ENCODE measurements around the gene CRIM1.
"Not testable (repeated sequence)": the region's sequence is repeated elsewhere in the genome, so short reads cannot be mapped to it uniquely, and the experiment has no call there.

The CRIM1 gene

DNA sequence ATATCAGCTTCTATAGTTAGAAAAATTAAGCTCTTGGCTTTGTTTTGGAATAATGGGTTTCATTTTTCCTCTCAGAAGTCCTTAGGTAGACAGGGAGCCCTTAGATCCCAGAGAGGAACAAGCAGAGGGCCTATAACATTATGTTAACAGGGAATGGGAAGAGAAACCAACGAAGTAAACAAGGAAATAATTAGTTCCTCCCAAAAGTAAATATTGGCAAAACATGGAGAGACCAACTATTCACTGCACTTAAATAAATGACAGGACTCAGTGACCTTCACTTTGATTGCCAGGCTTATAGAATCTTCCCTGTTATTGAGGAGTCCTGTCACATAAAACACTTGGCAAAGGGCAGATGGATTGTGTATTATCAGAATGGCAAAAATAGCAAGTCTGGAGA lies 5.3 kb downstream of the CRIM1 start:
- Histone ChIP-seq H2AFZ (ENCODE audit: low read length) (no peak overlapping the region), H3K9ac (ENCODE audit: low read depth, low read length, poor library complexity) (no peak overlapping the region), H2BK12ac (ENCODE audit: low read length) (no peak overlapping the region), H3K4me3 (ENCODE audit: low read length in 2 of 2) (no peak overlapping the region), H2BK15ac (ENCODE audit: low read length) (no peak overlapping the region), H3K14ac (ENCODE audit: low read length) (no peak overlapping the region), H4K8ac (ENCODE audit: low read depth, low read length) (no peak overlapping the region), H3K9me3 (replicated peaks in 1 of 2; ENCODE audit: control insufficient read depth in 2 of 2, insufficient read depth in 1 of 2, low read depth in 1 of 2, low read length in 2 of 2) (no peaks in the 10 kb centered on the region), H2AK5ac (ENCODE audit: low read depth, low read length) (no peak overlapping the region), H3K79me1 (ENCODE audit: low read depth, low read length) (peaks cover 6% of the 10 kb centered on the region), H2BK5ac (ENCODE audit: low read length) (no peak overlapping the region), H3K27ac (replicated peaks; ENCODE audit: low read length) (no peak overlapping the region), H2BK120ac (ENCODE audit: low read depth, low read length) (no peak overlapping the region), H4K91ac (ENCODE audit: low read depth, low read length, poor library complexity) (no peak overlapping the region), H3K4me1 (ENCODE audit: control insufficient read depth in 2 of 2, insufficient read depth in 1 of 2, low read depth in 1 of 2, low read length in 2 of 2) (peaks cover 10 to 14% of the 10 kb centered on the region in 2 donors), H3K18ac (ENCODE audit: low read length) (no peak overlapping the region), H3K23ac (ENCODE audit: low read depth, low read length, poor library complexity) (no peak overlapping the region), H3K27me3 (ENCODE audit: control insufficient read depth in 3 of 3, insufficient read depth in 3 of 3, low read depth in 1 of 3, low read length in 3 of 3) (no peaks in the 10 kb centered on the region), H3K4ac (ENCODE audit: low read length) (no peak overlapping the region), H3K4me2 (ENCODE audit: insufficient read depth, low read length, poor library complexity, severe bottlenecking) (no peak overlapping the region), H3K36me3 (replicated peaks in 1 of 2; ENCODE audit: control insufficient read depth in 2 of 2, insufficient read depth in 2 of 2, low read length in 2 of 2) (no peaks in the 10 kb centered on the region)
- WGBS, 2 donors (ENCODE audit: extremely low coverage in 2 of 2, insufficient read length in 2 of 2, insufficient replicate concordance in 1 of 2), result no CpG with 5 or more reads among the region's 1 CpG
- DNase-seq (ENCODE audit: low spot score), result no peak

DNA sequence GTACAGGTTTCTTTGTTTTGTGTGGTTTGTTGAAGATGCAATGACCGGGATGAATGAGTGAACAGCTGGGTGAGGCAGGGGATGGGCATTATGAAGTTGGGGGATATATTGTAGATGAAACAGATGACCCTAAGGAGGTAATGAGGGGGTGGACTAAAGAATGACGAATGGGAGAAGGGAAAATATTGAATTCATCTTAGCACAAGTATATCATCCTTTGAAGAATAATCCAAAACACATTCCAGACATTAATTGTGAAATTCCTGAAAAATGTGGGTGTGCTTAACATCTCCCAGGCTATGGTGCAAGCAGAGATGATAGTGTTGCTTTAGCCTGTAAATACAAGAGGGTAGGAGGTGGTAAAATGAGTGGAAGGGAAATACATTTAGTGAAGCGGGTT lies 5.8 kb downstream of the CRIM1 start:
- H4K8ac ChIP-seq (ENCODE audit: low read depth, low read length), result no peak overlapping the region
- peaks cover 2% of the 10 kb centered on the region for H3K79me1 ChIP-seq (ENCODE audit: low read depth, low read length)
- no peak overlapping the region for H3K27ac ChIP-seq (replicated peaks; ENCODE audit: low read length)
- no peaks in the 10 kb centered on the region for H3K27me3 ChIP-seq (ENCODE audit: control insufficient read depth in 3 of 3, insufficient read depth in 3 of 3, low read depth in 1 of 3, low read length in 3 of 3)
- WGBS, 2 donors (ENCODE audit: extremely low coverage in 2 of 2, insufficient read length in 2 of 2, insufficient replicate concordance in 1 of 2), result no CpG with 5 or more reads among the region's 3 CpGs
- no peak overlapping the region for H3K18ac ChIP-seq (ENCODE audit: low read length)
- H3K4me1 ChIP-seq (ENCODE audit: control insufficient read depth in 2 of 2, insufficient read depth in 1 of 2, low read depth in 1 of 2, low read length in 2 of 2), result peaks cover 10 to 14% of the 10 kb centered on the region in 2 donors
- no peak overlapping the region for H2BK12ac ChIP-seq (ENCODE audit: low read length)
- DNase-seq (ENCODE audit: low spot score), result no peak
- H2BK15ac ChIP-seq (ENCODE audit: low read length), result no peak overlapping the region
- H2AFZ ChIP-seq (ENCODE audit: low read length), result no peak overlapping the region
- no peak overlapping the region for H3K14ac ChIP-seq (ENCODE audit: low read length)
- no peak overlapping the region for H3K9ac ChIP-seq (ENCODE audit: low read depth, low read length, poor library complexity)
- H3K36me3 ChIP-seq (replicated peaks in 1 of 2; ENCODE audit: control insufficient read depth in 2 of 2, insufficient read depth in 2 of 2, low read length in 2 of 2), result no peaks in the 10 kb centered on the region
- no peak overlapping the region for H3K4me3 ChIP-seq (ENCODE audit: low read length in 2 of 2)
- no peak overlapping the region for H2BK120ac ChIP-seq (ENCODE audit: low read depth, low read length)
- H3K23ac ChIP-seq (ENCODE audit: low read depth, low read length, poor library complexity), result no peak overlapping the region
- H3K4ac ChIP-seq (ENCODE audit: low read length), result no peak overlapping the region
- H3K9me3 ChIP-seq (replicated peaks in 1 of 2; ENCODE audit: control insufficient read depth in 2 of 2, insufficient read depth in 1 of 2, low read depth in 1 of 2, low read length in 2 of 2), result no peaks in the 10 kb centered on the region
- no peak overlapping the region for H4K91ac ChIP-seq (ENCODE audit: low read depth, low read length, poor library complexity)
- H3K4me2 ChIP-seq (ENCODE audit: insufficient read depth, low read length, poor library complexity, severe bottlenecking), result no peak overlapping the region
- no peak overlapping the region for H2AK5ac ChIP-seq (ENCODE audit: low read depth, low read length)
- no peak overlapping the region for H2BK5ac ChIP-seq (ENCODE audit: low read length)

DNA sequence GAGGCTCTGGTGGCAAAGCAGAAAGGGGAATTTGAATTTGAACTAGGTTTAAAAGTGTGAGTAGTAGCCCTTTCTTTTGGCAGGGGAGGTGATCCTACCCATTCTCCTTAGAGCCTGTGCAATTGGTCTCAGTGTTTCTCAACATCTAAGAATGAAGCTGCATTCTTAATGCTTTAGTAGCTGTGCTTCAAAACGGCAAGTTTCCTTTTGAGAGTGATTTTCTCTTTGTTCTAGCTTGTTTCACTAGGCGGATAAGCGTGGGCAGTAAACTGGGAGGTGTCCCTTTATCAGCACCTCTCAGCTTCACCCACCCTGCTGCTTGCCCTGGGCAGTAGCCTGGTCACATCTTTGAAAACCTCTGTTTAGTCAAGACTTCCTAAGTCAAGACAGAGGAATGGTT lies 6.7 kb downstream of the CRIM1 start:
- H3K27me3 ChIP-seq (ENCODE audit: control insufficient read depth in 3 of 3, insufficient read depth in 3 of 3, low read depth in 1 of 3, low read length in 3 of 3), result no peaks in the 10 kb centered on the region
- H3K23ac ChIP-seq (ENCODE audit: low read depth, low read length, poor library complexity), result no peak overlapping the region
- H2AK5ac ChIP-seq (ENCODE audit: low read depth, low read length), result no peak overlapping the region
- WGBS, 2 donors (ENCODE audit: extremely low coverage in 2 of 2, insufficient read length in 2 of 2, insufficient replicate concordance in 1 of 2), result no CpG with 5 or more reads among the region's 3 CpGs
- H3K14ac ChIP-seq (ENCODE audit: low read length), result no peak overlapping the region
- DNase-seq (ENCODE audit: low spot score), result no peak
- H3K4me1 ChIP-seq (ENCODE audit: control insufficient read depth in 2 of 2, insufficient read depth in 1 of 2, low read depth in 1 of 2, low read length in 2 of 2), result peaks cover 12 to 16% of the 10 kb centered on the region in 2 donors
- no peak overlapping the region for H4K91ac ChIP-seq (ENCODE audit: low read depth, low read length, poor library complexity)
- H3K36me3 ChIP-seq (replicated peaks in 1 of 2; ENCODE audit: control insufficient read depth in 2 of 2, insufficient read depth in 2 of 2, low read length in 2 of 2), result no peaks in the 10 kb centered on the region
- H4K8ac ChIP-seq (ENCODE audit: low read depth, low read length), result no peak overlapping the region
- H3K79me1 ChIP-seq (ENCODE audit: low read depth, low read length), result peaks cover 2% of the 10 kb centered on the region
- no peak overlapping the region for H2BK5ac ChIP-seq (ENCODE audit: low read length)
- H2BK120ac ChIP-seq (ENCODE audit: low read depth, low read length), result no peak overlapping the region
- no peak overlapping the region for H3K9ac ChIP-seq (ENCODE audit: low read depth, low read length, poor library complexity)
- no peak overlapping the region for H3K27ac ChIP-seq (replicated peaks; ENCODE audit: low read length)
- no peaks in the 10 kb centered on the region for H3K9me3 ChIP-seq (replicated peaks in 1 of 2; ENCODE audit: control insufficient read depth in 2 of 2, insufficient read depth in 1 of 2, low read depth in 1 of 2, low read length in 2 of 2)
- no peak overlapping the region for H3K18ac ChIP-seq (ENCODE audit: low read length)
- no peak overlapping the region for H3K4ac ChIP-seq (ENCODE audit: low read length)
- no peak overlapping the region for H3K4me3 ChIP-seq (ENCODE audit: low read length in 2 of 2)
- H2BK15ac ChIP-seq (ENCODE audit: low read length), result no peak overlapping the region
- no peak overlapping the region for H2AFZ ChIP-seq (ENCODE audit: low read length)
- no peak overlapping the region for H2BK12ac ChIP-seq (ENCODE audit: low read length)
- H3K4me2 ChIP-seq (ENCODE audit: insufficient read depth, low read length, poor library complexity, severe bottlenecking), result no peak overlapping the region

DNA sequence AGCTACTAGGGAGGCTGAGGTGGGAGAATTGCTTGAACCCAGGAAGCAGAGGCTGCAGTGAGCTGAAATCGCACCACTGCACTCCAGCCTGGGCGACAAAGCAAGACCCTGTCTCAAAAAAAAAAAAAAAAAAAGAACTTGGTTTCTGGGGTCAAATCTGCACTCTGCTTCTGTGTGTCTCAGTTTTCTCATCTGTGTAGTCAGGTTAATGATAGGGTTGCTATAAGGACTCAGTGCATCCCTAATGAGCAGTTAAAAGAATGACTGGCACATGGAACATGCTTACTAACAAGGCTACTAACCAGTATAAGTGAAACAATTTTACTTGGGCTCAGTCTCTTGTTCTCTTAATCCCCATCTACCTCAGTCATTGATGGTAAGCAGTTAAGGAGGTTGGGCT lies 7.5 kb downstream of the CRIM1 start:
- H4K91ac ChIP-seq (ENCODE audit: low read depth, low read length, poor library complexity); H3K4ac ChIP-seq (ENCODE audit: low read length); H2BK5ac ChIP-seq (ENCODE audit: low read length); H2AFZ ChIP-seq (ENCODE audit: low read length); H2AK5ac ChIP-seq (ENCODE audit: low read depth, low read length); H3K9ac ChIP-seq (ENCODE audit: low read depth, low read length, poor library complexity); H3K23ac ChIP-seq (ENCODE audit: low read depth, low read length, poor library complexity); H2BK12ac ChIP-seq (ENCODE audit: low read length); H3K36me3 ChIP-seq (replicated peaks in 1 of 2; ENCODE audit: control insufficient read depth in 2 of 2, insufficient read depth in 2 of 2, low read length in 2 of 2); H3K27ac ChIP-seq (replicated peaks; ENCODE audit: low read length); H2BK120ac ChIP-seq (ENCODE audit: low read depth, low read length); H3K27me3 ChIP-seq (ENCODE audit: control insufficient read depth in 3 of 3, insufficient read depth in 3 of 3, low read depth in 1 of 3, low read length in 3 of 3); H3K79me1 ChIP-seq (ENCODE audit: low read depth, low read length); H3K14ac ChIP-seq (ENCODE audit: low read length); H4K8ac ChIP-seq (ENCODE audit: low read depth, low read length); H2BK15ac ChIP-seq (ENCODE audit: low read length); H3K4me3 ChIP-seq (ENCODE audit: low read length in 2 of 2); H3K18ac ChIP-seq (ENCODE audit: low read length); H3K9me3 ChIP-seq (replicated peaks in 1 of 2; ENCODE audit: control insufficient read depth in 2 of 2, insufficient read depth in 1 of 2, low read depth in 1 of 2, low read length in 2 of 2); DNase-seq (ENCODE audit: low spot score); H3K4me2 ChIP-seq (ENCODE audit: insufficient read depth, low read length, poor library complexity, severe bottlenecking): not testable (repeated sequence)
- H3K4me1 ChIP-seq (ENCODE audit: control insufficient read depth in 2 of 2, insufficient read depth in 1 of 2, low read depth in 1 of 2, low read length in 2 of 2), result peaks cover 17 to 23% of the 10 kb centered on the region in 2 donors
- WGBS, 2 donors (ENCODE audit: extremely low coverage in 2 of 2, insufficient read length in 2 of 2, insufficient replicate concordance in 1 of 2), result no CpG with 5 or more reads among the region's 2 CpGs
